ENCODE measurements around the gene WDR17.

Gene WDR17

GRCh38 chr4:176102414-176103063 is 36.9 kb downstream of the WDR17 start:
- no peaks in the 10 kb centered on the region for H3K4me1 ChIP-seq (ENCODE audit: control insufficient read depth, insufficient read depth, low read depth, low read length)
- no peak overlapping the region for H3K27ac ChIP-seq (ENCODE audit: low read length, poor library complexity, severe bottlenecking)
- no peak overlapping the region for H2AK5ac ChIP-seq (ENCODE audit: low read length, severe bottlenecking)
- H3K9me3 ChIP-seq (ENCODE audit: control insufficient read depth, low read length), result peaks cover 6% of the 10 kb centered on the region
- no peak overlapping the region for H3K4ac ChIP-seq (ENCODE audit: low read depth in 1 of 2, low read length in 2 of 2)
- H2BK5ac ChIP-seq (ENCODE audit: low read depth, low read length, poor library complexity, severe bottlenecking), result no peak overlapping the region
- H2BK12ac ChIP-seq (ENCODE audit: low read length in 2 of 2), result no peak overlapping the region
- H2AFZ ChIP-seq (ENCODE audit: low read depth, low read length), result no peak overlapping the region
- no peak overlapping the region for H2BK15ac ChIP-seq (ENCODE audit: low read depth, poor library complexity, severe bottlenecking)
- no peak overlapping the region for H2BK120ac ChIP-seq (ENCODE audit: low read depth, low read length)
- H3K18ac ChIP-seq (ENCODE audit: low read depth in 1 of 2, low read length in 2 of 2), result no peak overlapping the region
- H3K9ac ChIP-seq (ENCODE audit: low read length), result no peak overlapping the region
- no peaks in the 10 kb centered on the region for H3K79me1 ChIP-seq (replicated peaks; ENCODE audit: low read length, poor library complexity, severe bottlenecking)
- H3K36me3 ChIP-seq (ENCODE audit: control insufficient read depth in 1 of 2, insufficient read depth in 2 of 2, low read depth in 1 of 2, low read length in 2 of 2), result no peaks in the 10 kb centered on the region
- H3K27me3 ChIP-seq (ENCODE audit: control insufficient read depth in 1 of 2, insufficient read depth in 1 of 2, low read length in 2 of 2), result no peaks in the 10 kb centered on the region
- H4K91ac ChIP-seq (ENCODE audit: low read length), result no peak overlapping the region
- H3K14ac ChIP-seq (ENCODE audit: low read length in 2 of 2), result no peak overlapping the region
- no peak overlapping the region for H3K4me2 ChIP-seq (ENCODE audit: low read length, poor library complexity, severe bottlenecking)
- no peak for DNase-seq
- H3K4me3 ChIP-seq (ENCODE audit: insufficient read depth in 1 of 2, low read depth in 1 of 2, low read length in 2 of 2), result no peak overlapping the region
- no peak overlapping the region for H3K23ac ChIP-seq (ENCODE audit: low read length in 2 of 2)
- no peak overlapping the region for H4K8ac ChIP-seq (ENCODE audit: low read length)

DNA sequence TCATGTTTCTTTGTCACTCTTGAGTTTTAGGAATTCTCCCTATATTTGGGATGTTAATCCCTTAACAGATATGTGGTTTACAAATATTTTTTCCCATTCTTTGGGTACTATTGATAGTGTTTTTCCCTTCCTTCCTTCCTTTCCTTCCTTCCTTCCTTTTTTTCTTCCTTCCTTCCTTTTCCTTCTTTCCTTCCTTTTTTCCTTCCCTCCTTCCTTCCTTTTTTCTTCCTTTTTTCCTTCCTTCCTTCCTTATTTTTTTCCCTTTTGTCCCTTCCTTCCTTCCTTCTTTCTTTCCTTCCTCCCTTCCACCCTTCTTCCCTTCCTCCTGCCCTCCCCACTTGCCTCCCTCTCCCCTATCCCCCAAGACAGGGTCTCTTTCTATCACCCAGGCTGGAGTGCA is 42.1 kb downstream of the WDR17 start:
- Histone ChIP-seq H2AK5ac (ENCODE audit: low read length, severe bottlenecking) (no peak overlapping the region), H2AFZ (ENCODE audit: low read depth, low read length) (no peak overlapping the region), H3K79me1 (replicated peaks; ENCODE audit: low read length, poor library complexity, severe bottlenecking) (no peaks in the 10 kb centered on the region), H3K14ac (ENCODE audit: low read length in 2 of 2) (no peak overlapping the region), H3K4me3 (ENCODE audit: insufficient read depth in 1 of 2, low read depth in 1 of 2, low read length in 2 of 2) (no peak overlapping the region), H3K27ac (ENCODE audit: low read length, poor library complexity, severe bottlenecking) (no peak overlapping the region), H2BK15ac (ENCODE audit: low read depth, poor library complexity, severe bottlenecking) (no peak overlapping the region), H3K27me3 (ENCODE audit: control insufficient read depth in 1 of 2, insufficient read depth in 1 of 2, low read length in 2 of 2) (no peaks in the 10 kb centered on the region), H4K91ac (ENCODE audit: low read length) (no peak overlapping the region), H3K36me3 (ENCODE audit: control insufficient read depth in 1 of 2, insufficient read depth in 2 of 2, low read depth in 1 of 2, low read length in 2 of 2) (no peaks in the 10 kb centered on the region), H3K4ac (ENCODE audit: low read depth in 1 of 2, low read length in 2 of 2) (no peak overlapping the region), H2BK120ac (ENCODE audit: low read depth, low read length) (no peak overlapping the region), H3K4me1 (ENCODE audit: control insufficient read depth, insufficient read depth, low read depth, low read length) (no peaks in the 10 kb centered on the region), H3K23ac (ENCODE audit: low read length in 2 of 2) (no peak overlapping the region), H3K18ac (ENCODE audit: low read depth in 1 of 2, low read length in 2 of 2) (no peak overlapping the region), H2BK5ac (ENCODE audit: low read depth, low read length, poor library complexity, severe bottlenecking) (no peak overlapping the region), H3K9me3 (ENCODE audit: control insufficient read depth, low read length) (peaks cover 6% of the 10 kb centered on the region), H2BK12ac (ENCODE audit: low read length in 2 of 2) (no peak overlapping the region), H4K8ac (ENCODE audit: low read length) (no peak overlapping the region), H3K4me2 (ENCODE audit: low read length, poor library complexity, severe bottlenecking) (no peak overlapping the region), H3K9ac (ENCODE audit: low read length) (no peak overlapping the region)
- DNase-seq, result no peak

DNA sequence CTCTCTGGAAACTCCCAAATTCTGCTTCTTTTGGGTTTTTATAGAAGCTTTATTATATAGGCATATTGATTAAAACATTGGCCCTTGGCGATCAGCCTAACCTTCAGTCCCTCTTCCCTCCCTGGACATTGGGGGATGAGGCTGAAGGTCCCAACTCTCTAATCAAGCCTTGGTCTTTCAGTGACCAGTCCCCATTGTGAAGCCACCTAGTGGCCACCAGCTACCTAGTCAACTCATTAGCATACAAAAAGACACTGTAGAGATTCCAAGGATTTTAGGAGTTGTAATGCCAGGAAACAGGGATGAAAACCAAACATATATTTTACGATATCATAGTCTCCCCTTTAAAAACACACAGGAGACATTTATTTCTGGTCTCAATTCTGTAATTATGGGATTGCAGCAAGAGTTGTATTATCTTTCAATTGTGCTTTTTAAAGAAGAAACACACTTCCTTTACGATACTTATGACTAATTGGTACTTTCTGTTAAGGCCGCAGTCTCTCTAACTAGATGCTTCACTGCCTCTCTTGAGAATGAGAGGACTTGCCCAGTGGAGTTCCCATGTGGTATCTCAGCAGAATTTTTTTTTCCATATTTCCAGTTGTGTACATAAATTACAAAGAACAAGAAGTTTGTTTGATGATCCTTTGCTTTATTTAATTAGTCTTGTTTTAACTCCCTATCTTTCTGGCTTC is 58.2 kb downstream of the WDR17 start:
- Histone ChIP-seq H2AFZ (ENCODE audit: low read depth, low read length) (no peak overlapping the region), H2BK120ac (ENCODE audit: low read depth, low read length) (no peak overlapping the region), H3K18ac (ENCODE audit: low read depth in 1 of 2, low read length in 2 of 2) (no peak overlapping the region), H3K27me3 (ENCODE audit: control insufficient read depth in 1 of 2, insufficient read depth in 1 of 2, low read length in 2 of 2) (no peaks in the 10 kb centered on the region), H2BK15ac (ENCODE audit: low read depth, poor library complexity, severe bottlenecking) (no peak overlapping the region), H3K36me3 (ENCODE audit: control insufficient read depth in 1 of 2, insufficient read depth in 2 of 2, low read depth in 1 of 2, low read length in 2 of 2) (no peaks in the 10 kb centered on the region), H3K4me1 (ENCODE audit: control insufficient read depth, insufficient read depth, low read depth, low read length) (no peaks in the 10 kb centered on the region), H3K4me2 (ENCODE audit: low read length, poor library complexity, severe bottlenecking) (no peak overlapping the region), H3K27ac (ENCODE audit: low read length, poor library complexity, severe bottlenecking) (no peak overlapping the region), H3K23ac (ENCODE audit: low read length in 2 of 2) (no peak overlapping the region), H3K14ac (ENCODE audit: low read length in 2 of 2) (no peak overlapping the region), H2AK5ac (ENCODE audit: low read length, severe bottlenecking) (no peak overlapping the region), H3K9ac (ENCODE audit: low read length) (no peak overlapping the region), H3K9me3 (ENCODE audit: control insufficient read depth, low read length) (no peaks in the 10 kb centered on the region), H3K79me1 (replicated peaks; ENCODE audit: low read length, poor library complexity, severe bottlenecking) (no peaks in the 10 kb centered on the region), H4K91ac (ENCODE audit: low read length) (no peak overlapping the region), H2BK12ac (ENCODE audit: low read length in 2 of 2) (no peak overlapping the region), H3K4me3 (ENCODE audit: insufficient read depth in 1 of 2, low read depth in 1 of 2, low read length in 2 of 2) (no peak overlapping the region), H3K4ac (ENCODE audit: low read depth in 1 of 2, low read length in 2 of 2) (no peak overlapping the region), H4K8ac (ENCODE audit: low read length) (no peak overlapping the region), H2BK5ac (ENCODE audit: low read depth, low read length, poor library complexity, severe bottlenecking) (no peak overlapping the region)
- DNase-seq, result peak; percentile 20
- 100% methylated on average over 2 of the region's 4 CpGs for WGBS

GRCh38 chr4:176125063-176125462 is 59.4 kb downstream of the WDR17 start:
- Histone ChIP-seq H4K8ac (ENCODE audit: low read length) (no peak overlapping the region), H3K4me2 (ENCODE audit: low read length, poor library complexity, severe bottlenecking) (no peak overlapping the region), H2BK12ac (ENCODE audit: low read length in 2 of 2) (no peak overlapping the region), H3K4ac (ENCODE audit: low read depth in 1 of 2, low read length in 2 of 2) (no peak overlapping the region), H3K14ac (ENCODE audit: low read length in 2 of 2) (no peak overlapping the region), H3K27ac (ENCODE audit: low read length, poor library complexity, severe bottlenecking) (no peak overlapping the region), H3K23ac (ENCODE audit: low read length in 2 of 2) (no peak overlapping the region), H2AK5ac (ENCODE audit: low read length, severe bottlenecking) (no peak overlapping the region), H3K4me1 (ENCODE audit: control insufficient read depth, insufficient read depth, low read depth, low read length) (no peaks in the 10 kb centered on the region), H3K4me3 (ENCODE audit: insufficient read depth in 1 of 2, low read depth in 1 of 2, low read length in 2 of 2) (no peak overlapping the region), H2BK5ac (ENCODE audit: low read depth, low read length, poor library complexity, severe bottlenecking) (no peak overlapping the region), H3K27me3 (ENCODE audit: control insufficient read depth in 1 of 2, insufficient read depth in 1 of 2, low read length in 2 of 2) (no peaks in the 10 kb centered on the region), H3K79me1 (replicated peaks; ENCODE audit: low read length, poor library complexity, severe bottlenecking) (no peaks in the 10 kb centered on the region), H2AFZ (ENCODE audit: low read depth, low read length) (no peak overlapping the region), H3K36me3 (ENCODE audit: control insufficient read depth in 1 of 2, insufficient read depth in 2 of 2, low read depth in 1 of 2, low read length in 2 of 2) (no peaks in the 10 kb centered on the region), H3K9ac (ENCODE audit: low read length) (no peak overlapping the region), H3K18ac (ENCODE audit: low read depth in 1 of 2, low read length in 2 of 2) (no peak overlapping the region), H4K91ac (ENCODE audit: low read length) (no peak overlapping the region), H2BK120ac (ENCODE audit: low read depth, low read length) (no peak overlapping the region), H2BK15ac (ENCODE audit: low read depth, poor library complexity, severe bottlenecking) (no peak overlapping the region), H3K9me3 (ENCODE audit: control insufficient read depth, low read length) (no peaks in the 10 kb centered on the region)
- WGBS, result no CpG with 5 or more reads among the region's 4 CpGs
- DNase-seq, result peak; percentile 3
